Measurements from ENCODE around the gene COL23A1. TPM values are rescaled to one million over a fixed set of nuclear protein-coding genes. Genes with fewer than 3 reads are reported as not detected.
"Not testable (repeated sequence)": the region's sequence is repeated elsewhere in the genome, so short reads cannot be mapped to it uniquely, and the experiment has no call there.

The COL23A1 gene
- polyA plus RNA-seq, 5 donors, result 4.8 to 9.4 (median 8.2) TPM

GRCh38 chr5:178230879-178231538 lies 359.2 kb downstream of the COL23A1 start:
- DNase-seq, result no peak

- DNase-seq, result no peak
Measured at GRCh38 chr5:178229861-178230260, 360.3 kb downstream of the COL23A1 start.

- not testable (repeated sequence) for DNase-seq
Measured at GRCh38 chr5:178229111-178229510, 361.1 kb downstream of the COL23A1 start.

- no peak for DNase-seq
Measured at GRCh38 chr5:178228609-178229008, 361.6 kb downstream of the COL23A1 start.

GRCh38 chr5:178227929-178228328 lies 362.3 kb downstream of the COL23A1 start:
- no peak for DNase-seq

- DNase-seq, result no peak
Measured at GRCh38 chr5:178227138-178227659, 363.0 kb downstream of the COL23A1 start.

GRCh38 chr5:178225174-178225573 lies 365.0 kb downstream of the COL23A1 start:
- DNase-seq, result no peak

GRCh38 chr5:178224403-178224802 lies 365.8 kb downstream of the COL23A1 start:
- DNase-seq, result no peak

- DNase-seq, result no peak
Measured at GRCh38 chr5:178223828-178224335, 366.3 kb downstream of the COL23A1 start.

GRCh38 chr5:178223196-178223773 lies 366.9 kb downstream of the COL23A1 start:
- no peak for DNase-seq

GRCh38 chr5:178222292-178222691 lies 367.9 kb downstream of the COL23A1 start:
- DNase-seq, result no peak

GRCh38 chr5:178221853-178222252 lies 368.3 kb downstream of the COL23A1 start:
- no peak for DNase-seq

- DNase-seq, result no peak
Measured at GRCh38 chr5:178221282-178221681, 368.9 kb downstream of the COL23A1 start.

- no peak for DNase-seq
Measured at GRCh38 chr5:178218827-178219226, 371.4 kb downstream of the COL23A1 start.

GRCh38 chr5:178218237-178218776 lies 371.9 kb downstream of the COL23A1 start:
- DNase-seq, result no peak

- DNase-seq, result no peak
Measured at GRCh38 chr5:178216779-178217178, 373.4 kb downstream of the COL23A1 start.

- DNase-seq, result no peak
Measured at GRCh38 chr5:178216088-178216534, 374.1 kb downstream of the COL23A1 start.

- no peak for DNase-seq
Measured at GRCh38 chr5:178215280-178216002, 374.8 kb downstream of the COL23A1 start.

- DNase-seq, result no peak
Measured at GRCh38 chr5:178214160-178214803, 375.9 kb downstream of the COL23A1 start.

GRCh38 chr5:178213748-178214151 lies 376.4 kb downstream of the COL23A1 start:
- no peak for DNase-seq

- DNase-seq, result no peak
Measured at GRCh38 chr5:178213003-178213461, 377.2 kb downstream of the COL23A1 start.
